Smooth muscle cell (in vitro differentiated cells): ENCODE measurements around the gene OCA2. TPM values are rescaled to one million over a fixed set of nuclear protein-coding genes. Genes with fewer than 3 reads are reported as not detected.

Source experiments
- DNase-seq: peaks from one replicate; lab custom pipeline; 2025; ENCODE audit not compliant: unreplicated experiment; lab: John Stamatoyannopoulos, UW
- H2AFZ ChIP-seq: fragments of 200-600 bp; sonication (generic); 2 replicates; pipeline ENCODE4 v1.6.0; 2016; ENCODE audit warnings: antibody characterized with exemption, low read depth, mild to moderate bottlenecking
- H3F3A ChIP-seq: fragments of 200-600 bp; sonication (generic); 2 replicates; pipeline ENCODE4 v1.6.0; 2017; ENCODE audit warnings: antibody characterized with exemption, low read depth
- H3K27ac ChIP-seq: fragments of 200-600 bp; sonication (generic); 2 replicates; pipeline ENCODE4 v1.5.1; 2016; ENCODE audit warnings: low read depth, mild to moderate bottlenecking
- H3K27me3 ChIP-seq: fragments of 200-600 bp; sonication (generic); 2 replicates; pipeline ENCODE4 v1.6.1; 2016; ENCODE audit warnings: low read depth, mild to moderate bottlenecking
- H3K36me3 ChIP-seq: fragments of 200-600 bp; sonication (generic); 2 replicates; pipeline ENCODE4 v1.5.1; 2016; ENCODE audit warnings: low read depth
- H3K4me1 ChIP-seq: fragments of 200-600 bp; sonication (generic); 2 replicates; pipeline ENCODE4 v1.5.1; 2016; ENCODE audit warnings: low read depth
- H3K4me2 ChIP-seq: fragments of 200-600 bp; sonication (generic); 2 replicates; pipeline ENCODE4 v1.6.0; 2016; ENCODE audit warnings: mild to moderate bottlenecking
- H3K4me3 ChIP-seq: fragments of 200-600 bp; sonication (generic); 2 replicates; pipeline ENCODE4 v1.5.1; 2016; ENCODE audit warnings: mild to moderate bottlenecking
- H3K79me2 ChIP-seq: fragments of 200-600 bp; sonication (generic); 2 replicates; pipeline ENCODE4 v1.6.0; 2016; ENCODE audit warnings: low read depth, mild to moderate bottlenecking
- H3K9ac ChIP-seq: fragments of 200-600 bp; sonication (generic); 2 replicates; pipeline ENCODE4 v1.6.0; 2016; ENCODE audit warnings: low read depth
- H3K9me3 ChIP-seq: fragments of 200-600 bp; sonication (generic); replicated peaks from 2 replicates; pipeline ENCODE4 v1.5.1; 2016; ENCODE audit warnings: low read depth
- H4K20me1 ChIP-seq: fragments of 200-600 bp; sonication (generic); 2 replicates; pipeline ENCODE4 v1.6.0; 2016; ENCODE audit warnings: low read depth
- CTCF ChIP-seq: fragments of 200-600 bp; sonication (generic); IDR thresholded peaks from 2 replicates; pipeline ENCODE4 v1.5.1; 2017; ENCODE audit warnings: borderline replicate concordance, mild to moderate bottlenecking, antibody characterized with exemption; ENCODE audit not compliant: insufficient read depth, poor library complexity, severe bottlenecking
- WGBS: methylation state at CpG from one replicate; pipeline ENCODE4 v1.1.7; 2016; ENCODE audit warnings: low lambda C conversion rate; 5-methylcytosine and 5-hydroxymethylcytosine counted together
- polyA plus RNA-seq: library from polyadenylated mRNA; unstranded; fragments of >200 nt; fragmentation: Nextera tagmentation; extraction: Ambion mirVana; gene quantifications from 2 replicates; pipeline ENCODE4 v1.2.1, GENCODE V29; 2016
- total RNA-seq: library from RNA; depleted of rRNA; stranded (reverse); fragments of >200 nt; gene quantifications from 2 replicates; pipeline ENCODE4 v1.2.3, GENCODE V29; 2014

The OCA2 gene
- total and polyA plus RNA-seq, 2 experiments from 2014 or later = 0.16 TPM; not detected in 1

- H3K4me1 ChIP-seq = peaks cover 4% of the 10 kb centered on the region
- no peak overlapping the region for H3K27ac ChIP-seq
- H3K4me2 ChIP-seq = no peak overlapping the region
- H2AFZ ChIP-seq = no peak overlapping the region
- H3K27me3 ChIP-seq = peaks cover 41% of the 10 kb centered on the region
- WGBS = 93% methylated on average over 3 of the region's 9 CpGs
- no peaks in the 10 kb centered on the region for H3F3A ChIP-seq
- H3K9ac ChIP-seq = no peak overlapping the region
- no peaks in the 10 kb centered on the region for H3K36me3 ChIP-seq
- no peak overlapping the region for H3K4me3 ChIP-seq
- no peaks in the 10 kb centered on the region for H3K9me3 ChIP-seq
- H3K79me2 ChIP-seq = no peaks in the 10 kb centered on the region
- TF ChIP-seq CTCF = no peak
- H4K20me1 ChIP-seq = no peaks in the 10 kb centered on the region
- DNase-seq = no peak
Measured at GRCh38 chr15:28105224-28105791, 6.2 kb upstream of the OCA2 start.

DNA sequence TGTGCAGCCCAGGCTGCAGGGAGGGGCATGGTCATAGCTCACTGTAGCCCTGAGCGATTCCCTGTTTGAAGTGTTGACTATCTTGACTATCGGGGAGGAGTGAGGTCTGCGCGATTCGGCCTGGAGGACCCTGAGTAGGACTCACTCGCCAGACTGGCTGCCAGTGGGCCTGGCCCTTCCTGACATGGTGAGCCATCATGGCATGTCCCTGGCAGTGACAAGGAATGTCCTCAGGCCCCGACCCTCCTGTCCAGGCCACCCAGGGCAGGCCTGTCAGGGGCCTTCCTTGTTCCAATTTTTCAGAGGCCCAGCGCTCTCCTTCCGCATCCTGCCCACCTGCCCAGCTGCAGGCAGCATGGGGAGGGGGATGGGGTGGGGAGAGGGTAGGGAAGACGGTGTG, 5.2 kb upstream of the OCA2 start:
- no peaks in the 10 kb centered on the region for H3K36me3 ChIP-seq
- H3K4me3 ChIP-seq = no peak overlapping the region
- H3K4me1 ChIP-seq = peaks cover 4% of the 10 kb centered on the region
- no peak for TF ChIP-seq CTCF
- H3K9me3 ChIP-seq = no peaks in the 10 kb centered on the region
- no peaks in the 10 kb centered on the region for H3K79me2 ChIP-seq
- H4K20me1 ChIP-seq = no peaks in the 10 kb centered on the region
- H3K27ac ChIP-seq = no peak overlapping the region
- no peak overlapping the region for H2AFZ ChIP-seq
- no peak for DNase-seq
- H3K27me3 ChIP-seq = peaks cover 50% of the 10 kb centered on the region
- WGBS = 84% methylated on average over 10 of the region's 10 CpGs
- H3F3A ChIP-seq = no peaks in the 10 kb centered on the region
- H3K4me2 ChIP-seq = no peak overlapping the region
- no peak overlapping the region for H3K9ac ChIP-seq

- Histone ChIP-seq H3K79me2 (no peaks in the 10 kb centered on the region), H3K4me3 (no peak overlapping the region), H3K4me1 (peaks cover 9% of the 10 kb centered on the region), H3K36me3 (no peaks in the 10 kb centered on the region), H2AFZ (no peak overlapping the region), H3K9ac (no peak overlapping the region), H3F3A (peaks cover 4% of the 10 kb centered on the region), H3K27me3 (peaks cover 50% of the 10 kb centered on the region), H3K27ac (no peak overlapping the region), H3K9me3 (no peaks in the 10 kb centered on the region), H4K20me1 (no peaks in the 10 kb centered on the region), H3K4me2 (no peak overlapping the region)
- no peak for DNase-seq
- 85% methylated on average over 8 of the region's 10 CpGs for WGBS
- no peak for TF ChIP-seq CTCF
Measured at GRCh38 chr15:28103831-28104230, 4.7 kb upstream of the OCA2 start.

DNA sequence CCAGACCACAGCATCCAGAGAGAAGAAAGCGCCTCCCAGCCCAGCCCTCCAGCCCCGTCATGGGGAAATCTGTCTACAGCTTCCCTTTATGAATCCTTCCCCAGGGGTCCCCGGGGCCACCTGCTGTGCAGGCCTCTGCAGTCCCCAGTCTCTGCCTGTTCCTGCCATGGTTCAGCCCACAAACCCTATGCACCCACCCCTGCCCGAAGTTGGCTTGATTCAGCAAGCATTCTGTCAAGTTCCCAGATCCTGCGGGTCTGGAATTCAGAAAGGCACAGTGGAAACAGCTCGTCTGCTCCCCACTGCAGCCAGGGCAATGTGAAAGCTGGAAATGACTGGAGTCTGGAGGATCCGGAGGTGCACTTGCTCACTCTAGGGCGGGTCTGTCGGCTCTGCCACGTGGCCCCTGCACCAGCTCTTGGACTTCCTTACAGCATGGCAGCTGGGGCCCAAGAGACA, 2.9 kb upstream of the OCA2 start:
- DNase-seq = no peak
- Histone ChIP-seq H3K79me2 (no peaks in the 10 kb centered on the region), H3K27ac (no peak overlapping the region), H3K9ac (no peak overlapping the region), H3K4me1 (peaks cover 18% of the 10 kb centered on the region), H2AFZ (no peak overlapping the region), H3F3A (peaks cover 22% of the 10 kb centered on the region), H3K9me3 (no peaks in the 10 kb centered on the region), H4K20me1 (peaks cover 12% of the 10 kb centered on the region), H3K4me2 (no peak overlapping the region), H3K4me3 (no peak overlapping the region), H3K27me3 (peaks cover 43% of the 10 kb centered on the region), H3K36me3 (no peaks in the 10 kb centered on the region)
- no peak for TF ChIP-seq CTCF
- WGBS = 86% methylated on average over 10 of the region's 10 CpGs
